NCI-H1694 treated with DMSO at 0.1 percent for 48 hours (cell line): ENCODE results near the gene ZNG1F.
"Not testable (repeated sequence)": the region's sequence is repeated elsewhere in the genome, so short reads cannot be mapped to it uniquely, and the experiment has no call there.

Source experiments
- DNase-seq: peaks from one replicate; lab custom pipeline; 2025; lab: John Stamatoyannopoulos, UW

Gene ZNG1F

DNA sequence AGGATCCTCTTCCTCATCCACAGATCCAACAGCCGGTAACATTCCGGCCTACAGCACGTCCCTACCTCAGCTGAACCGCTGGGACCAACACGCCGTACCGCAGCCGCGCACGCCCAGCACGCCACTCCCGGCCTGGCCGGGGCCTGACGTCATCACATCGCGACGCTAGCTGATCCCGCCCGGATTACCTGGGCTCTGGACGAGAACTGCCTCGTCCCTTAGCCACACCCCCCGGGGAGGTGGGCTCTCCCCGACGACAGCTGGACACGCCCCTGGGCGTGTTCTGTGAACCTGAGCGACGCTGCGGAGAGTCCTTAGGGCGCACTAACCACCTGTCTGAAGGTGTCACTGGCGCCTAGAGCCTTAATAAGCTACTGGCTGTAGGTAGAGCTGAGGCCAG, at the start of gene ZNG1F:
Gene ZNG1F, minus strand, starts transcription at position 101 of the 400 bp plus-strand sequence. Its CDS starts 59 bp downstream, at position 42.
- not testable (repeated sequence) for DNase-seq

DNA sequence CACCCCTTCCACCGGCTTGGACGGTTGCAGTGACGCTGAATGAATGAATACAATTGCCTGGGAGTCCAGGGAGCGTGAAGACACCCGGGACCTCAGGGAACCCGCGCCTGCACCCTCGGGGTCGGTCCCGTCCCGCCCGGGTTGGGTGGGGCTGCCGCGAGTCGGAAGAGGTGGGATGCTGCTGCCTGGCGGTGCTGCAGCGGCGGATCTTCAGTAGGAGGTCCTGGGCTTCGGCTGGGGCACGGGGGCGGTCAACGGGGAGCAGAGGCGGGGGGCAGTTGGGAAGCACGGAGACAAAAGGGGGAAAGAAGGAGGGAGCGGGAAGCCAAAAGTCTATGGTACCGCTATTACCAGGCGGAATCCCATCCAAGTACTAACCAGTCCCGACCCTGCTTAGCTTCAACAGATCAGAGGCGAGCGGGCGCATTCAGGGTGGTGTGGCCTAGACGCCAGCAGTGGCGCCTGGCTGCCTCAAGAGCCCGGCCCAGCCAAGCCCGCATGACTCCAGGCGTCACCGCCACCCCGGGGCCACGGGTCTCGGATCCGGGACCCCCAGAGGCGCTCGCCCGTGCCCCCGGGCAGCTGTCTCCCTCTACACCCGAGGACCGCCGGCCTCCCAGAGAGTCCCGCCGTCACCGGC, 48.1 kb upstream of the ZNG1F start:
- DNase-seq, result not testable (repeated sequence)

DNA sequence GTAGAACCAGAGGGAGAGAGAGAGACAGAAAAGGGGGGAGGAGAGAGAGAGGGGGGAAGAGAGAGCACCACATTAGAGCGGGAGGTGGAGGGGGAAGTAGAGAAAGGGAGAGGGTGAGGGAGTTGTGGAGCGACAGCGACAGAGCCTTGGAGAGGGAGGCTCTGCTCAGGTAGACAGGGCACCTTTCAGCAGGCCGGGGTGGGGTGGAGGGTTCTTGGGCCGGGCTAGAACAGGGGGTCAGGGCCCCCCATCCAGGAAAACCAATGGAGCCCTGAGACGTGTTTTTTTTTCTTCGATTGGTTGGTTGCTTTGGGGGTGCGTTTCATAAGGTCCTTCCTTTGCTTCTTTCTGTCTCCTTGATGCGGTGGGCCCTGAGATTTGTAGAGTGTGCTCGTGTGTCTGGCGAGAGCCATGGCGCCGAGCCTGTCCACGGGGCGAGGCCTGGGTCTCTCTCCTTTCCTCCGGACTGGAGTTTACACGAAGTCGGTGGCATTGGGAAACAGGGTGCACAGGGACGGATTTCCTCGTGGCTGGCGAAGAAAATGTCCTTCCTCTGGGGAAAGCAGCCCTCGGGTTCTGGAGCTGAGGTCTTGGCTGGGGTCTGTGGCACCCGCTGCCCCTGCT, 47.5 kb upstream of the ZNG1F start:
- DNase-seq, result not testable (repeated sequence)

DNA sequence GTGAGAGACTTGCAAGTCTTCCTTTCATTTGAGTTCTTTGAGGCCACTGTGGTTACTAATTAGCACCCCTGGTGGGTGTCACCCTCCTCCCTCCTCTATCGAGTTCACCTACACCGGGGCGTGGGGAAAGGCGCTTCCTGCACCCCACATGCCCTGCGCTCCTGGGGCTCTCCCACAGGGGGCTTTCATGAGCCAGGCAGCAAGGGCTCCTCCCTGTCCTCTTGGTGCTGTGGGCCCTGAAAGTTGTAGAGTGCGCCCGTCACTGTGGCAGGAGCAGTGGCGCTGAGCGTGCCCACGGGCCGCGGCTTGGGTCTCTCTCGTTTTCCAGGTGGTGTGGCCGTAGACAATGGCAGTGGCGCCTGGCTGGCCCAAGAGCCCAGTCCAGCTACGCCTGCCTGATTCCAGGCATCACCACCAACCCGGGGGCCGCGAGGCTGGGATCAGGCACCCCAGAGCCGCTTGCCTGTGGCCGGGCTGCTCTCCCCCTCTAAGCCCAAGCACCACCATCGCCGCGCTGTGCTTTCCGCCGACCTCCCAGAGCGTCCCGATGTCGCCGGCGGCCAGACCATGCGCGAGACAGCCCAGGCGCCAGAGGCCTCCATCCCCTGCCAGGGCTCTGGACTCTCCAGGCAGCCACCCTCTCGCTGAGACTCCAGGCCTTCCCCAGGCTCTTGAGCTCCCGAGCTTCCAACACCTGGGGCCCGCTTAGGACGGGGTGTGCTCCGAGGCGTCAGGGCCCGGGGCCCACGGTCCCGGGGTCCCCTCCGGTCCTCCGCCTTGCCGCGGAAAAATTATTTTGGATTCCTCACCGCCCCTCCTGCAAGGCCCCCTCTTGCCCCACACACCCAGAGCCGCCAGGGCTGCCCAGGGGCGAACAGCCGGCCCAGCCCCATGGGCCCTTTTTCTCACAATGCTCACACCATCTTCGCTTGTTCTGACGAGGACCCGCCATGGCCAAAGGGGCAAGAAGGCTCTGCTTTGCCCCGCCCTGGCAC, 46.0 kb upstream of the ZNG1F start:
- not testable (repeated sequence) for DNase-seq

DNA sequence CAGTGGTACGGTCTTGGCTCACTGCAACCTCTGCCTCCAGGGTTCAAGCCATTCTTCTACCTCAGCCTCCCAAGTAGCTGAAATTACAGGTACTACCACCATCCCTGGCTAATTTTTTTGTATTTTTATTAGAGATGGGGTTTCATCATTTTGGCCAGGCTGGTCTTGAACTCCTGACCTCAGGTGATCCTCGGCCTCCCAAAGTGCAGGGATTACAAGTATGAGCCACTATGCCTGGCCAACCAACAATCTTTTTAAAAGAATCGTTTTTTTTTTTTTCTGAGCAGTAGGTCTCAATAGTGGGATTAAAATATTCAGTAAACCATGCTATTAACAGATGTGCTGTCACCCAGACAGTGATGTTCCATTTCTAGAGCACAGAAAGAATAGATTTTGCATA, 45.1 kb upstream of the ZNG1F start:
- DNase-seq, result not testable (repeated sequence)

DNA sequence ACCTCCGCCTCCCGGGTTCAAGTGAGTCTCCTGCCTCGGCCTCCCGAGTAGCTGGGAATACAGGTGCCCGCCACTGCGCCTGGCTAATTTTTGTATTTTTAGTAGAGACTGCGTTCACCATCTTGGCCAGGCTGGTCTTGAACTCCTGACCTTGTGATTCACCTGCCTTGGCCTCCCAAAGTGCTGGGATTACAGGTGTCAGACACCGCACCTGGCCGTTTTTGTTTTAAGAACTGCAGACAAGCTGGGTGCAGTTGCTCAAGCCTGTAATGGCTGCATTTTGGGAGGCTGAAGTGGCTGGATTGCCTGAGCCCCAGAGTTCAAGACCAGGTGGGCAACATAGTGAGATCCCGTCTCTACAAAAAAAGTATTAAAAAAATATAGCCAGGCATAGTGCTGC, 43.2 kb upstream of the ZNG1F start:
- DNase-seq, result not testable (repeated sequence)

DNA sequence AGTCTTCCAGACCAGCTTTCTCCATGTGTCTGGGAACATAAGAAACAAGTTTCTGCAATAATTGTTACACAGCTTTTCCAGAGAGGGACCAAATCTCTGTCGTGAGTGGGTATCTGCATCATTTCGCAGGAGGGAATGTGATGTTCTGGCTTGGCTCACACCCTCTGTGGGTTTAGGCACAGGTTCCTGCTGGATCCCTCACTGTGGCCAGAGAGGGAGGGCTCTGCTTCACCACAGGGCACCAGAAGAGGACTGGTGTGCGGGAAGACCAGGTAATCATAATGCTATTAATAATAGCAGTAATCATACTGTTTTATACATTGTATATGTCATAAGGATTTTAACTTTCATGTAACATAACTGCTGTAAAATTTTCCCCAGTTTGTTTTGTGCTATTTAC, 41.3 kb upstream of the ZNG1F start:
- not testable (repeated sequence) for DNase-seq

DNA sequence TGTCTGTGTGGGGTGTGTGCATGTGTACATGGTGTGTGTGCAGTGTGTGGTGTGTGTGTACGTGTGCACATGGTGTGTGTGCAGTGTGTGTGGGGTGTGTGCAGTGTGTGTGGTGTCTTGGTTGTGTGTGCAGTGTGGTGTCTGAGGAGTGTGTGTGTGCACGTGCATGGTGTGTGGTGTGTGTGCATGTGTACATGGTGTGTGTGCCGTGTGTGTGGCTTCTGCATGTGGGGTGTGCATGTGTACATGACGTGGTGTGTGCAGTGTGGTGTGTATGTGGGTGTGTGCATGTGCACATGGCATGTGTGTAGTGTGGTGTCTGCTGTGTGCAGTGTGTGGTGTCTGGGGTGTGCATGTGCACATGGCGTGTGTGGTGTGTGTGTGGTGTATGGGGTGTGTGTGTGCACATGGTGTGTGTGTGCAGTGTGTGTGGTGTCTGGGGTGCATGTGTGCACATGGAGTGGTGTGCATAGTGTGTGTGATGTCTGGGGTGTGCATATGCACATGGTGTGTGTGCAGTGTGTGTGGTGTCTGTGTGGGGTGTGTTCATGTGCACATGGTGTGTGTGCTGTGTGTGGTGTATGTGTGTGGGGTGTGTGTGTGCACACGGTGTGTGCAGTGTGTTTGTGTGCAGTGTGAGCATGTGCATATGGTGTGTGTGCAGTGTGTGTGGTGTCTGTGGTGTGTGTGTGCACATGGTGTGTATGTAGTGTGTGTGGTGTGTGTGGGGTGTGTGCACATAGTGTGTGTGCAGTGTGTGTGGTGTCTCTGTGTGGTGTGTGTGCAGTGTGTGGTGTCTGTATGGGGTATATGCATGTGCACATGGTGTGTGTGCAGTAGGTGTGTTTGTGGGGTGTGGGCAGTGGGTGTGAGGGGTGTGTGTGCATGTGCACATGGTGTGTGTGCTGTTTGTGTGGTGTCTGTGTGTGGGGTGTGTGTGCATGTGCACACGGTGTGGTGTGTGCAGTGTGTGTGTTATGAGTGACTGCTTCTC, 40.6 kb upstream of the ZNG1F start:
- no peak for DNase-seq

DNA sequence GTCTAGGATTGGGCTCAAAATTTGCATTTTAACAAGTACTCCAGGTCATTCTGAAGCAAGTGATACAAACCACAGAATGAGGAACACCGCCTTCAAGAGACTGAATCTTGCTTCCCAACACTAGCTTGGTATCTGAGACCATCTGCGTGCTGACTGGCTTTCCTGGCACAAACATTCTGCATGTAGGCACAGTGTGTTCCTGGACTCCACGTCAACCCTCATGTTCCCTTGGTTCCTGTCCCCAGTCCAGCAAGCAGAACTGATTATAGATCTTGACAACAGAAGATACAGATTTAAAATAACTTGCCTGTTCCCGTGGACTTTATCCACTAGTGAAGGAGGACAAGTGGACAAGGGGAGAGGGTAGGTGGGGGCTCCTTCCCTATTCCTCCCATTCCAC, 30.7 kb upstream of the ZNG1F start:
- not testable (repeated sequence) for DNase-seq

DNA sequence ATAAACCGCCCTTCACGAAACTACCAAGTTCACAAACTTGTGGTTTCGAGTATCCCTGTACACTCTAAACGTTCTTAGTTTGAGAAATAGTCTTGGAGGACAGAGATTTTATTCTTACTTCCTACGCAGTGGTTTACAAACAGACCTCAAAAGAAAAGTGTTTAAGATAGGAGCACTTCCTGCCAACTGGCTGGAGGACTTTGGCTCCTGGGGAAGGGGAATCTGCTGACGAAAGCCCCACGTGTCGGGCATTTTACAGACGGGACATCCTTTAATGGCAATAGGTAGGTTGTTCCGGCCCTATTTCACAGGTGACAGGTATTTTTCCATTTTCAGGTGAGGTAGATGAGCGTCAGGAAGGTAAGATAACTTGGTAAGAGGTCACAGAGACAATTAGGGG, 678 bp downstream of the ZNG1F start:
- DNase-seq, result not testable (repeated sequence)

DNA sequence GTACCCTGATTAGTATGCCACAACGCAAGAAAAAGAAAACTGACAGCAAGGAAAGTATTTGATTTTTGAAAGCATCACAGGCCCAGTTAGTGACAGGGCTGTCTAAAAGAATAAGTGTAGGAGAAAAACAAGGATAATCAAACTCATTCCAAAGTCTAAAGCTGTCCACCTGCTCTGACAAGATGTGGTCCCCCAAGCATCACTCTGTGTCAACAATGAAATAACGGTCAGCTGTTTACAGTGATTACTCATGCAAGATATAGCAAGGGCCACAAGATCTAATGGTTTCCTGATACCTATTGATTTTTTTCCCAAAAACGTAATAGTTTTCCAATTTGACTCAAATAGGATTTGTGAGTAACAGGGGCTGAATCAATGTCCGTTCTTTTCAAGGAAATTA, 14.1 kb downstream of the ZNG1F start:
- DNase-seq, result not testable (repeated sequence)

DNA sequence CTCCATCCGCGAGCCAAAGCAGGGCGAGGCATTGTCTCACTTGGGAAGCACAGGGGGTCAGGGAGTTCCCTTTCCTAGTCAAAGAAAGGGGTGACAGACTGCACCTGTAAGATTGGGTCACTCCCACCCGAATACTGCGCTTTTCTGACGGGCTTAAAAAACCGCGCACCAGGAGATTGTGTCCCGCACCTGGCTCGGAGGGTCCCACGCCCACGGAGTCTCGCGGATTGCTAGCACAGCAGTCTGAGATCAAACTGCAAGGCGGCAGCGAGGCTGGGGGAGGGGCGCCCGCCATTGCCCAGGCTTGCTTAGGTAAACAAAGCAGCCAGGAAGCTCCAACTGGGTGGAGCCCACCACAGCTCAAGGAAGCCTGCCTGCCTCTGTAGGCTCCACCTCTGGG, 39.0 kb downstream of the ZNG1F start:
- not testable (repeated sequence) for DNase-seq

DNA sequence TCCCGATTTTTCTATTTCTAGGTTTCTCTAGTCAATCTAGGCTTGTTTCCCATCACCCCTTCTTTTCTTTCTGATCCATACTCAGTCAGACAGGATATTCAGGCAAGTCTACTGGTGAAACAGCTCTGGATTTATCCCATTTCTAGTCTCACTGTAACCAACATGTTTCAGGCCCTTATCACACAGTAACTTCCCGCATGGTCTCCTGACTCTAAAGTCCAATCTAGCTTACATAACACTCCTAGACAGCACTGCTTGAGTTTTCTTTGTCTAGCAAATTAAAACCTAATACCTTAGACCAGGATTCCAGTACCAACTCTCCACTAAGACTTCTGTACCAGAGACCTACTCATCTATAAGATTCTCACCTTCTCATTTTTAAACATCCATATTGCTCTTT, 47.2 kb downstream of the ZNG1F start:
- not testable (repeated sequence) for DNase-seq

DNA sequence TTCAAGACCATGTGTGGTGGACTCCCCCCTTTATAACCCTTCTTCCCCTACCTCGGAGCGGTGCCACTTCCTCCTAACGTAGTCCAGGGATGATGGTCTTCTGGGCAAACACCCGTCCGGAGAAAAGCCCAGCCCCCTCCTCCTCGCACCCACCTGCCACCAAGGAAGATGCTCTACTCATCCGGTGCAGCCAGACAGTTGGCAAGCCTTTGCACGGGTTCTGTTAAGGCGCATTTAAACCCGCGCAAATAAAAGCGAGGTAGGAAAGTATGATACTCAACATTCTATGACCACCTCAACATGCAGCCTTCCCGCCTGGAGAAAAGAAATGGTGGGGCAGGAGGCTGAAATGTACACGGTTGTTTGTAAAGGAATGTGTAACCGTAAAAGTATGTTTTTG, 60.5 kb downstream of the ZNG1F start, which contains the start of gene FOXD4L6:
Gene FOXD4L6, minus strand, starts transcription at position 101 of the 400 bp plus-strand sequence. CDS start 298 bp downstream, outside the sequence.
- not testable (repeated sequence) for DNase-seq

DNA sequence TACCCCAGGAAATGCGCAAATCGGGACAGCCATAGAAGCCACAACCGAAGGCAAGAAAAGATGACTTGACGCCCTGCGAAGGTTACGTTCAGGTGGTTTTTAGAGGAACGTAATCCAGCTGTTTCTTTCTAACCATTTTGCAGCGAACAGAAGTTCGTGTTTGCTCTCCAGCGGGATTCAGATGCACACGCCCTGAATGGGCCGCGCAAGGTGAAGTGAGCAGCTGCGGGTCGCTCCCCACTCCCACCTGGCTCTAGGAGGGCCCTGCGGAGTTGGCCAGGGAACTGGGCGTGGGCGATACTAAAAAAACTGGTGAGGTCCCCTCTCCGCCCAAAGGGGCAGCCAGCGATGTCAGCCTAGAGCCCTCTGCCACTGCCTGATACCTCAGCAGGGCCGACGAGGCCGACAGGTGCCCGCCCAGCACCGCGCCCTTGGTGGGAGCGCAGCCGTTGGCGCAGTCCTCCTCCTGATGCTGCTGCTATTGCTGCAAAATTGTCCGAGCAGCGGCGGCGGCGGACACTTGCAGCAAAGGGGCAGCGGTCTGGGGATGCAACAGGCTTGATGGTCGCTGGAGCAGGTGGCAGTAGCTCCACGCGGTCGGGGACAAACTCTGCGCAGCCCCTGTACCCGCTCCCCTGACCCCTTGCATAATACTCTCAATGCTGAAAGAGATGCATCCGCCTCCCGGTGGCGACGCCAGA, 62.2 kb downstream of the ZNG1F start:
- DNase-seq, result not testable (repeated sequence)

DNA sequence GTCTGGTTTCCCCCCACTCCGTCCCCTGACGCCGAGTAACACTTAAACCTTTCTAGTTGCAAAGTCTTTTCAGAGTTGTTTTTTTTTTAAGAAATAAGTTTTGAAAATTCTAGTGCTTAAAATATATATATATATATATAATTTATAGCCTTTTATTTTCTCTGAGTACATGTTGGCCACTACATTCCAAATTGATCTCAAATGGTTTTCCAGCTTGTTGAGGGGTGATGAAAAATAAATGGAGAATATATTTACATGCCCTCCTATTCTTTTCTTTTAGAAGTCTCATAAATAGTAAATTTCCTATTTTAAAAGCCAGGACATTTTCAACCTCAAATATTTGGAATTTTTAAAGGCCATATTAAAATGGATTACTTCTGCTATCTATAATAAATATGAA, 63.2 kb downstream of the ZNG1F start:
- DNase-seq, result not testable (repeated sequence)

DNA sequence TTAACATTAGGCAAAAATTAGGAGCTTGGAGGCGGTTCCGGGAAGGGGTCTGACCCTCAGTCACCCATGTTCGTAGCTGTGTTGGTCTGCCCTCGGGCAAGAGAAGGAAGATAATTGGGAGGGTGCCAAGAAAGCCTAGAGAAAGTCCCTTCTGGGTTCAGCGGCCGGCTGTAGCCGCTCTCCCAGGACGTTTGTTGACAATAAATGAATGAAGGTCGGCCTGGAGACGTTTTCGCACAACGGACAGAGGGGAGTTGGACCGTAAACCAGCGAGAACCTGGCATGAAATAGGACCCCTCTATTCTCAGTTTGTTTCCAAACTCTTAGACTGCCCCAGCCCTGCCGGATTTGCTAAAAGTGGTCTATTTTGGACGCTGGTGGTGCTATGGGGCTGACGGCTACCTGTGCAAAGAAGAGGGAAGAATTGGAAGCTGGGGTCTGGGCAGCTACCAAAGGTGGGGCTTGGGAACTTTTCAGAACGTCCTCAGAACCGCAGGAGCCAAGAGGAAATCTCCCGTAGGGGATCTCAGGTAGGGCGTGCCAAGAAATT, 63.9 kb downstream of the ZNG1F start:
- not testable (repeated sequence) for DNase-seq

DNA sequence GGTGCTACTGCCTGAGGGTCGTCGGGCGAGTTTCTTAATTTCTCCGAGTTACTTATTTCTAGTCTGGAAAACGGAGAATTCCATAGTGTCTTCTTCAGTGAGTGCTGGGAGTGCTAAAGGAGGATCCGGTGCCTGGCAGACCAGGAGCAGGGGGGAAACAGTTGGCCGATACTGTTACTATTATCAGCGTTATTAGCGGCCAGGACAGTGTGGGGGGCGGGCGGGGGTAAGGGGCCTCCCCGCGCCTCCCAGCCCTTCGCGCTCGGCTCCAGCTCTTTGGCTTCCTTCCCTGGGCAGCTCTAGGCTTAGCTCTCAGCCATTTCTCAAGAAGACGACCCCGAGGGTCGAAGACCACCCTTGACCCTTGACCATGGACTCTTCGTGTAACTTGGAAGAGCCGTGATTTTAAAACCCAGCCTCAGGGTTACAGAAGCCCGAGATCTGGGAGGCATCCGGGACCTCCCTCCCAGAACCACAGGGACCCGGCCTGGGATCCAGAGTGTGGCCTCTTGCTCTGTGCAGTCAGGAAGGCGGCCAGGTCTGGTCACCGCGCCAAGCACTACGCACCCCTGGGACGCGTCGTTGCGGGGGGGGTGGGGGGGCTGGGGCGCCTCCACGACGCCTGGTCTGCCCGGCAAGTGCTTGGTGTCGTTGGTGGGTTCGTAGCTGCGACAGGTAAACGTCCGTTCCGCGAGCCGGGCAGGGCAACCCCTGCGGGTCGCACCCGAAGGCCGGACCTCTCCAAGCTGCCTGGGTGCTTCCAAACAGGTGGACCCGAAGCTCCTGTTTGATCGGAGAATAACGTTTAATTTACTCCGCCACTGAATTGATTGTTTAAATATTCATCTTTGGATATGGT, 64.6 kb downstream of the ZNG1F start:
- not testable (repeated sequence) for DNase-seq

DNA sequence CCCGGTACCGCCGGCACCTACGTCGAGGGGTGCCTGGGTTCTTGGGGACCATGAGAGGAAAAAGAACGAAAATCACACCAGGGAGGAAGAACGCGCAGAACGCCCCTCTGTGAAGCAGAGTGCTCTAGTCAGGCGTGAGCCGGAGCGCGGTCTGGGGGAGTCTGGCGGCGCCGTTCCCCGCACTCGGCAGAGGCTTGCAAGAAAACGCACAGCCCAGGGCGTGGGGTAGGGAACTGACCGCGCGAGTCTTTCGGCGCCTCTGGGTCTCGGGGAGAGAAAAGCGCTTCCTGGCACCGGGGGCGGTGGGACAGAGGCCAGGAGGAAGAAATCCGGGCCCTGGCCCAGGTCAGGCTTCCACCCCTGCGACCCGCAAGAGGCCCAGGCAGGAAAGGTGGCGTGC, 65.3 kb downstream of the ZNG1F start:
- not testable (repeated sequence) for DNase-seq
